ENCODE data around the gene SREBF1.

DNA sequence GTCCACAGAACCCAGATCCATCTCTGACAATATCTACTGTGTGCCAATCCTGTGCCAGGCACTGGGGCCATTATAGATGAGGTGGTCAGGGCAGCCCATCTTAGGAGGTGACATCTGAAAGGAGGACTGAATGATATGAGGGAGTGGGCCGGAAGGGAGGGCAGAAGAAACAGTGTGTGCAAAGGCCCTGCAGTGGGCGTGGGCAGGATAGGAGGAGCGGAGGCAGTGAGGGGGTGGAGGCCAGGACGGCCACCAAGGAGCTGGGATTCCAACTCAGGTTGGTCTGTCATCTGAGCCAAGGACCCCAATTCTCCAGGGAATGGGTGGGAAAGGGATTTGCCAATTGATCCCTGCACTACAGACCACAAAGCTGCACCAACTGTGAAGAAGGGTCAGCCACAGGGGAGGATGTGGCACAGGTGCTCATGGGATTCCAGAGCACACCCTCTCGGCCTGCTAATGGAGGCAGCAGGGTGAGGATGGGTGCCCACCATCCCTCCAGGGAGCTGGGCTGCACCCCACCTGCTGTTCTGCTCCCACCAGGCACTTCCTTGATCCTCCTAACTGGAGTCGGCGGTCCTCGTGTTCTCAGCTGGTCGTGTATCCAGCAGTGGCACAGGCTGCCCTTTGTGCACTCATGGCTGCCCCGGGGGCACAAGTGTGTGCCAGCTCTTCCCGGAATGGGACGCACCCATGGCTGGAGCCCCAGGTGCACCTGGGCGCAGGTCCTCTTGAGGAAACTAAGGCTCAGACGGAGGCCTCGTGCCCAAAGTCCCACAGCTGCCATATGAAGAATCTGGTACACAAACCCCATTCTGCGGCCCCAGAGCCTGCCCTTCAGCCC, 9.6 kb downstream of the SREBF1 start:
- TF ChIP-seq, protein P1, sequence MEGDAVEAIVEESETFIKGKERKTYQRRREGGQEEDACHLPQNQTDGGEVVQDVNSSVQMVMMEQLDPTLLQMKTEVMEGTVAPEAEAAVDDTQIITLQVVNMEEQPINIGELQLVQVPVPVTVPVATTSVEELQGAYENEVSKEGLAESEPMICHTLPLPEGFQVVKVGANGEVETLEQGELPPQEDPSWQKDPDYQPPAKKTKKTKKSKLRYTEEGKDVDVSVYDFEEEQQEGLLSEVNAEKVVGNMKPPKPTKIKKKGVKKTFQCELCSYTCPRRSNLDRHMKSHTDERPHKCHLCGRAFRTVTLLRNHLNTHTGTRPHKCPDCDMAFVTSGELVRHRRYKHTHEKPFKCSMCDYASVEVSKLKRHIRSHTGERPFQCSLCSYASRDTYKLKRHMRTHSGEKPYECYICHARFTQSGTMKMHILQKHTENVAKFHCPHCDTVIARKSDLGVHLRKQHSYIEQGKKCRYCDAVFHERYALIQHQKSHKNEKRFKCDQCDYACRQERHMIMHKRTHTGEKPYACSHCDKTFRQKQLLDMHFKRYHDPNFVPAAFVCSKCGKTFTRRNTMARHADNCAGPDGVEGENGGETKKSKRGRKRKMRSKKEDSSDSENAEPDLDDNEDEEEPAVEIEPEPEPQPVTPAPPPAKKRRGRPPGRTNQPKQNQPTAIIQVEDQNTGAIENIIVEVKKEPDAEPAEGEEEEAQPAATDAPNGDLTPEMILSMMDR (conservative IDR thresholded peaks at IDR 0.05), result no peak
- no peak for TF ChIP-seq EZH2 (IDR thresholded peaks at IDR 0.05; ENCODE audit: low read depth)
